Measurements from ENCODE around the gene ELOVL5. TPM values are rescaled to one million over a fixed set of nuclear protein-coding genes. Genes with fewer than 3 reads are reported as not detected.
"Not testable (repeated sequence)": the region's sequence is repeated elsewhere in the genome, so short reads cannot be mapped to it uniquely, and the experiment has no call there.

ELOVL5 gene
- total RNA-seq (2014; rRNA removed; shearing (Covaris generic)): 6.6 and 12.2 TPM in 2 replicates

DNA sequence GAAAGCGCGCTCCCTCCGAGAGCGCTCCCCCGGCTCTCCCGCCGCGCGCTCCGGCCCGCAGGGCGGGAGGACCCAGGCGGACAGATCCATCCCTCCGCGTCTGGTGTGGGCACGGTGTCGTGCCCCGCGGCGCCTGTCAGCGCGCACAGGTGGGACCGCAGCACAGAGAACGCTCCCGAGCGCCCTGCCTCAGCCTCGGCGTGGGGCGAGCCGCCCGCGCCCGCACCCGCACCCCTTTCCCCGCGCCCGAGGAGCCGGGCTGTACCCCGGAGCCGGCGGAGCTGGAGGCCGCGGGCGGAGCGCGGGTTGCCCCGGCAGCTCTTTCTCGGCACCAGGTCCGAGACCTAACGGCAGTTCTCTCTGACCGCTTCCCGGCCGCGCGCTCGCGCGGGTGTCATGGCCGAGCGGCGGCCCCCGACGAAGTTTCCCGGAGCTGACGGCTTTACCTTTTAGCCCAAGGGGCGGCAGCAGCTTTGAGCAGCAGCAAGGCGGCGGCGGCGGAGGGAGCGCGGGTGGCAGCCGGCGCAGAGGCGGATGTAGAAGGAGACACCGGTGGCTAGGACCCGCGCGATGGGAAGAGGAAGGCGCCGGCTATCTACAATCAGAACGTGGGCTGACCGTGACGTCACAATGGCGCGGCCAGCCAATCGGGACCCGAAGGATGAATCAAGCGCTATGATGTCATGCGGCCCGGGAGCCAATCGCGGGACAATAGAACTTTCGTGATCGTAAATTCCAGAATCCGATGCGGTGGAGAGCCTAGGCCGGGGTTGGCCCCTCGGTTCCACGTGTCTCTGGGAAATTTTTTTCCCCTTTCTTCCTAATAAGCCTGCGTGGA, at the start of gene ELOVL5:
Gene ELOVL5 (minus strand): TSS at position 580 of the 838 bp plus-strand sequence. CDS start 53,251 bp downstream, outside the sequence.
- in situ Hi-C loops (cut with HindIII; ENCODE audit: low sequenced_read_pairs): no loop called here

GRCh38 chr6:53397283-53397682, 48.5 kb upstream of the ELOVL5 start:
- no peak for DNase-seq (ENCODE audit: low spot score)
- in situ Hi-C loops (cut with HindIII; ENCODE audit: low sequenced_read_pairs): no loop called here

More for the DNA sequence above, at the start of gene ELOVL5:
- DNase-seq (ENCODE audit: low spot score): peak; percentile 97

DNA sequence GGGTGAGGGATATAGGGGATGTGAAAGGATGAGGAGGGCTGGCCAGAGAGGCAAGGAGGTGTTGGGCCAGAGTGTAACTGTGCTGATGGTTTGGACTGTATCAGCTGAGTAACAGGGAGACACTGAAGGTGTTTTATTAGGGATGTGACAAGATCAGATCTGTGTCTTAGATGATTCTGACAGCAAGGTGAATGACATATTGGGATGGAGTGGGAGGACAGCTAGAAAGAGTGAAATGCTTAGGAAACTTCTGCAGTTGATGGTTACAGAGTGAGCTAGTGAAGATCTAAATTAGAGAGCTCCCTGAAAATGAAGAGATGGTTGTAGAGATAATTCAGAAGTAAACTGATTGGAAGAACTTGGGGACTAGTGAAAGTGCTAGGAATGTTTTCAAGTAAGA, 47.2 kb upstream of the ELOVL5 start:
- DNase-seq (ENCODE audit: low spot score): no peak
- in situ Hi-C loops (cut with HindIII; ENCODE audit: low sequenced_read_pairs): no loop called here

DNA sequence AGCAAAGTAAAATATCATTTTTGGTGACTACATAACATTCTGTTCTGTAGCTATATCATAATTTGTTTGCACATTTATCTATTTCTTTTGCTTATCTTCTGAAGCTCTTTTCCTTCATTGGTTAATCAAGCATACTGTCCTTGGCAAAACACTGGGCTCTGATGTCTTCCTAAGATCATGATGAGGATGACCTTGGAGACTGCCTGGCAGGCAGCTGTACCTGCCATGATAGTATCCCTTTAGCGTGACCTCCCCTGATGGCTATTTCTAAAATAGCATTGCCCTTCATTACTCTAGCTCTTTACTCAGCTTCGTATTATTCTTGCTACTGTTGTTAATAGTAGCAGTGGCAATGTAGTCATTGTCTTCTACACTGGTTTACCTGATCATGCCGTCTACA, 46.0 kb upstream of the ELOVL5 start:
- in situ Hi-C loops (cut with HindIII; ENCODE audit: low sequenced_read_pairs): no loop called here

DNA sequence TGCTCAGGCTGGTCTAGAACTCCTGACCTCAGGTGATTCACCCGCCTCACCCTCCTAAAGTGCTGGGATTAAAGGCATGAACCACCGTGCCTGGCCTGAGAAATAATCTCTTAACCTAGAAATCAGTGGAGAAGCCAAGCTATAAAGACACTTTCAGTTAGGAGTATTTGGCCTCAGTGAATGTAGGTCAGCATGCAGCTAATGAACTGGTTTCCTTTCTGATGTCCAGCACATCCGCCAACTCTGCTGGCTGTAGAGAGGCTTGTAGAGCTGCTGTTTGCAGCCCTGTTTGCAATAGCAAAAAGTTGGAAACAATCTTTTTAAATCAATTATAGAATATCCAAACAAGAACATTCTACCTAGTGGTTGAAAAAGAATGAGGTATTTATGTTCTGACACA, 42.4 kb upstream of the ELOVL5 start:
- in situ Hi-C loops (cut with HindIII; ENCODE audit: low sequenced_read_pairs): no loop called here

More for the DNA sequence above, 46.0 kb upstream of the ELOVL5 start:
- no peak for DNase-seq (ENCODE audit: low spot score)

DNA sequence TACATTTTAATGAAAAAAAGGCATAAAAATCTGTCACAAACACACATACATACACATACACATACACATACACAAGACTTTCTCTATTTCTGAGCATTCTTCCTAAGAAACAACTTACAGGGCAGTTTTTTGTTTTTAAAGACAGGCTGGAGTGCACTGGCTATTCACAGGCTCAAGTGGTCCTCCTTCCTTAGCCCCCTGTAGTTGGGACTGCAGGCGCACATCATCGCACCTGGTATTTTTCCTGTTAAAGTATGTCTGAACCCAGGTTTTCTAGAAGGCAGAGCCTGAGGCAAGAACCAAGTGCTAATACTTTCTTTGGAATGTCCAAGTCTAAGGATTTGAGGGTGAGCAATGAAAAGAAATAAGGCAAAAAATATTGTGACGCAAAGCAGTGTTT, 41.3 kb upstream of the ELOVL5 start:
- in situ Hi-C loops (cut with HindIII; ENCODE audit: low sequenced_read_pairs): no loop called here
- no peak for DNase-seq (ENCODE audit: low spot score)

More for the DNA sequence above, 42.4 kb upstream of the ELOVL5 start:
- DNase-seq (ENCODE audit: low spot score): peak; percentile 19

GRCh38 chr6:53388615-53389014, 39.9 kb upstream of the ELOVL5 start:
- DNase-seq (ENCODE audit: low spot score); in situ Hi-C loops (cut with HindIII; ENCODE audit: low sequenced_read_pairs): not testable (repeated sequence)

GRCh38 chr6:53382421-53382820, 33.7 kb upstream of the ELOVL5 start:
- DNase-seq (ENCODE audit: low spot score): no peak
- in situ Hi-C loops (cut with HindIII; ENCODE audit: low sequenced_read_pairs): no loop called here

- in situ Hi-C loops (cut with HindIII; ENCODE audit: low sequenced_read_pairs): no loop called here
- DNase-seq (ENCODE audit: low spot score): no peak
Observed at GRCh38 chr6:53378208-53378607, 29.5 kb upstream of the ELOVL5 start.

DNA sequence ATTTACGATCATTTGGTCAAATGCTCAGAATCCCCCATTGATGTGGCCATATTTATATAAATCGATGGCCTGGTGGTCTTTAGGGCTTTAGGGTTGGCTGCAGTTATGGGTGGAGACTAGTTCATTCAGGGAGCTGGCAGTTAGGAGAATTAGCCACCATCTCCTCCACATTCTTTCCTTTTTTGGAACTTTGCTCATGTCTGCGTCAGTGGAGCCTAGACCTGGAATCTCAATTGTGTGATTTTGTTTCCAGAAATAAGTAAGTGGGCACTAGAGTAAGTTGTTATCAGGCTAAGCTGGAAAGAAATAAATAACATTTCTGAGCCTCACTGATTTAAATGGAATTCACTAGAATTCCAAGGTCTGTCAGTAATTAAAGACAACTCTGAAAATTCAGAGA, 29.0 kb upstream of the ELOVL5 start:
- no peak for DNase-seq (ENCODE audit: low spot score)
- in situ Hi-C loops (cut with HindIII; ENCODE audit: low sequenced_read_pairs): no loop called here

DNA sequence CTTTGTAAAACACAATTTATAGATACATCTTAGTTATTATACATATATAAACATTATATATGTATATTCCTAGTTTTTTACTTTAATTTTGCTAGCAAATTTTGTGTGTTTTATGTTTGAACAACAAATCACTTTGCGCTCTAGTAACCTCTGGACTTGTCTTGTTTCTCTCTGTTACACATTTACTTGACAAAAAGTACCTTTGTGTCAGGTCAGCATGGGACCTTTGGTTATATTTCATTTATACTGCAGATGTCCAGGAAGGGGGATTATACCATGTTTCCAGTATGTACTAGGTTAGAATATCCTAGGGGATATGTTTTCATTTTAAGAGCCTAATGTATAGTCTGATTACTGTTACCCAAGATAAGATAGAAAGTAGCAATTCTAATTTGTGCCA, 28.5 kb upstream of the ELOVL5 start:
- in situ Hi-C loops (cut with HindIII; ENCODE audit: low sequenced_read_pairs): no loop called here
- no peak for DNase-seq (ENCODE audit: low spot score)

DNA sequence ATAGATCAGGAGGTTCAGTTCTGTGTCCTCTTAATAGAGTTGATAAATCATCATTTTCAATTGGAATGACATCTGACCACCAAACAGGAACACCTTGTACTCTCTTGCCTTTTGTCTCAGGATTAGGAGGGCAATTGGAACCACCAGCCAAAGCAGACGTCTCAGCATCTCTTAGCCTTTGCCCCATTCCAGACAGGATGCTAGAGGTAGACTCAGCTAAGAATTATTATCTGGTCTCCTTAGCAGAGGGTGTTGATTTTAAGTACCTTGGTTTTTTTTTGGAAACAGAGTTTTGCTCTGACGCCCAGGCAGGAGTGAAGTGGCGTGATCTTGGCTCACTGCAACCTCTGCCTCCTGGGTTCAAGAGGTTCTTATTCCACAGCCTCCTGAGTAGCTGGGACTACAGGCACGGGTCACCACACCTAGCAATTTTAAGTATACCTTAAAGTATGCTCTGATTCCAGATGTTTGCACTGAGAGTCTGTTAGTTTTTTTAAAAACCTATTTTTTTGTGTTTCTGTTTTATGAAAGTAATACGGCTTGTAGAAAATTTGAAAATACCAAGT, 28.0 kb upstream of the ELOVL5 start:
- DNase-seq (ENCODE audit: low spot score): no peak
- in situ Hi-C loops (cut with HindIII; ENCODE audit: low sequenced_read_pairs): no loop called here

DNA sequence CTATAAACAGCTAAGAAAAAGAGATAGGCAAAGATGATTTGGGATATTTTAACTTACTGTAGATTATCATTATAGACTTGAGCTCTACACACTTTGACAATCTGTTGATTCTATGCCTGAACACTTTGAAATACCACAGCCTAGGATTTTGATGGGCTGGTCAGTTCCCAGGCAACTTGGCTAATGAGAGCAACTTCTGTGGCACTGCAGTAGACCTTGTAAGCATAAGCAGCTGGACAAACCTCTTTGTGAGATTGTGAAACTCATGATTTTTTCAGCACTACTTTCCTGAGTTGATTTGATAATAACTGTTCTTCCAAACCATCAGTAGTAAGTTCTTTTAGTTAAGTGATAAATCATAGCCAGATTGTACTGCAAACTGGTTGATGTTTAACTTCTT, 27.1 kb upstream of the ELOVL5 start:
- no peak for DNase-seq (ENCODE audit: low spot score)
- in situ Hi-C loops (cut with HindIII; ENCODE audit: low sequenced_read_pairs): no loop called here

- in situ Hi-C loops (cut with HindIII; ENCODE audit: low sequenced_read_pairs): no loop called here
- no peak for DNase-seq (ENCODE audit: low spot score)
Observed at GRCh38 chr6:53373638-53374037, 24.9 kb upstream of the ELOVL5 start.

GRCh38 chr6:53369876-53370515, 21.2 kb upstream of the ELOVL5 start:
- no peak for DNase-seq (ENCODE audit: low spot score)
- in situ Hi-C loops (cut with HindIII; ENCODE audit: low sequenced_read_pairs): no loop called here

DNA sequence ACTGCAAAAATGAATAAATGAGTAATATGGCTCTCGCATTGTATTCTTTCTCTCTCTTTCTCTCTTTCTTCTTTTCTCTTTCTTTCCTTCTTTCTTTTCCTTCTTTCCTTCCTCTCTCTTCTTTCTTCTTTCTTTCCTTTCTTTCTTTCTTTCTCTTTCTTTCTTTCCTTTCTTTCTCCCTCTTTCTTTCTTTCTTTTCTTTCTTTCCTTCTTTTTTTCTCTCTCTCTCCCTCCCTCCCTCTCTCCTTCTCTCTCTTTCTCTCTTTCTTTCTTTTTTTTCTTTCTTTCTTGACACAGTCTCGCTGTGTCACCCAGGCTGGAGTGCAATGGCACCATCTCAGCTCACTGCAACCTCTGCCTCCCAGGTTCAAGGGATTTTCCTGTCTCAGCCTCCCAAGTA, 20.3 kb upstream of the ELOVL5 start:
- in situ Hi-C loops (cut with HindIII; ENCODE audit: low sequenced_read_pairs): no loop called here
- no peak for DNase-seq (ENCODE audit: low spot score)

GRCh38 chr6:53366128-53366641, 17.4 kb upstream of the ELOVL5 start:
- DNase-seq (ENCODE audit: low spot score): no peak
- in situ Hi-C loops (cut with HindIII; ENCODE audit: low sequenced_read_pairs): no loop called here

- in situ Hi-C loops (cut with HindIII; ENCODE audit: low sequenced_read_pairs): no loop called here
- no peak for DNase-seq (ENCODE audit: low spot score)
Observed at GRCh38 chr6:53363341-53364079, 14.8 kb upstream of the ELOVL5 start.

- no peak for DNase-seq (ENCODE audit: low spot score)
- in situ Hi-C loops (cut with HindIII; ENCODE audit: low sequenced_read_pairs): no loop called here
Observed at GRCh38 chr6:53361549-53362031, 12.8 kb upstream of the ELOVL5 start.

All from G401 (cell line).